ENCODE measurements around the gene MAN1C1.
A peak's percentile ranks its signal among the peaks of the same experiment; 100 is the strongest.
"Not testable (repeated sequence)": the region's sequence is repeated elsewhere in the genome, so short reads cannot be mapped to it uniquely, and the experiment has no call there.

Gene MAN1C1

DNA sequence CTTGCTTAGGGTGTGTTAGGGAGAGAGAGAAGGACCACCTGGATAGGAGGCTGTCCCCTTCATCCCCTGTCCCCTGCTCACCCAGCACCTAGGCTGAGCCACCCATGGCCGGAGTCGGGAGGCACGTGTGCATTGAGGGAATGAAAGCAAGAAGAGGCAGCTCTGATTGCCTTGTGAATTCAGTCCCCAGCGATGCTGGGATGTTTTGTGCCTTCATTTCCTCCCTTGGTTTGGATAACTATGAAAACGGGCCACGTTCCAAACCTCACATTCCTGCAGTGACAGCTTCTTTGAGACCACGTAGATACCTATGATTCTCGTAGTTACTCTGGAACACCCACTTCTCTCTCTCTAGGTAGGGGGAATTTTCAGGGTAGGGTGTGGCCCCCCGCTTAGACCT, 67.1 kb downstream of the MAN1C1 start:
- no peak for DNase-seq

DNA sequence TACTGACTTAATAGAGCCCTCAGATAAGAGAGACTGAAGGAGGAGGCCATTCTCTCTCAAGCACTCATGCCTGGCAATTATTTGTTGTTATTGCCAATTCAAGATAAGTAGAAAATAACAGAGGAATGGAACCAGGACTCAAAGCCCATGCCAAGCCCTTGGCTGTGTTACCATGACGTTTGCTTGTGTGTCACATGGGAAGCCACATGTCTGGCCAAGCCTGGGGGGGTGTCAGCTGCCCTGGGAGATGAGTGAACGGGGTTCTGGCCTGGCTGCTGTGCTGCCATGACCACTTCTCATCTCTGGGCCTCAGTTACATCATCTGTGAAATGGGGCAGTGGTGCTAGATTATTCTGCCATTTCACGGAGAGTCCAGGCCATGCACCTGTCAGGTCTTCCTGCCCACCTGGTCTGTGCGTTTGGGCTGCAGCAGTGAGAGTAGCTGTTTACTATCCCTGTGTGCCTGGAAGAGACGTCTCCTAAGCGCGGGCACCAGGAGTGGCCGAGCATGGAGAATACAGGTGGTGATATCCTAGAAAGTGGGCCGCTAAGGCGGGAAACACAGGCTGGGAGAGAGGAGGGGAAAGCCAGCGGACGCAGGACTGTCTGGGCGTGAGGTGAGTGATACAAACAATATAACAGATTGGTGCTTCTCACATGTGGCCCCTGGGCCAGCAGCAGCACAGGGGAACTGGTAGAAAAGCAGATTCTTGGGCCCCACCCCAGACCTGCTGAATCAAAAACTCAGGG, 67.8 kb downstream of the MAN1C1 start:
- DNase-seq = no peak

DNA sequence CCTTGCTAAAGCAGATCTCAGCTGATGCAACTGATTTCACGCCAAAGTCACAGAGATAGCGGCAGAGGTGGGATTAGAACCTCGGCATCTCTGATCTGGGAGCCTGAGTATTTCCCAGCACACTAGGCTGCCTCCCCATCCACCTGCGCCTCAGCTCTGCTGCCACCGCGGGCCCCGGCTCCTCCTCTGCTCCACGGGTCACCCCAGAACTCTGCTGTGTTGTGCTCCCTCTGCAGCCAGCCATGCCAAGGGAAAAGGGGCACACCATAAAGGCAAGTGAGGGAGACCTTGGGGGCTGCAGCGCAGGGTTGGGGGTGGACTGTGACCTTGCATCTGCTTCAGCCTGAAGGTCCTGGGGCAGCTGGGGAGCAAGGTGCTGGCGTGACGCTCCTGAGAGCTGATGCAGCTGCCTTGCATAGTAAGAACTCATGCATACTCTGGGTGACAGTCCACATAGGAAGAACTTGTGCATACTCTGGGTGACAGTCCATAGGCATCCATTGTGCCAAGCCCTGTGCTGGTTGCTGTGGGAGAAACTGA, 68.7 kb downstream of the MAN1C1 start:
- no peak for DNase-seq

DNA sequence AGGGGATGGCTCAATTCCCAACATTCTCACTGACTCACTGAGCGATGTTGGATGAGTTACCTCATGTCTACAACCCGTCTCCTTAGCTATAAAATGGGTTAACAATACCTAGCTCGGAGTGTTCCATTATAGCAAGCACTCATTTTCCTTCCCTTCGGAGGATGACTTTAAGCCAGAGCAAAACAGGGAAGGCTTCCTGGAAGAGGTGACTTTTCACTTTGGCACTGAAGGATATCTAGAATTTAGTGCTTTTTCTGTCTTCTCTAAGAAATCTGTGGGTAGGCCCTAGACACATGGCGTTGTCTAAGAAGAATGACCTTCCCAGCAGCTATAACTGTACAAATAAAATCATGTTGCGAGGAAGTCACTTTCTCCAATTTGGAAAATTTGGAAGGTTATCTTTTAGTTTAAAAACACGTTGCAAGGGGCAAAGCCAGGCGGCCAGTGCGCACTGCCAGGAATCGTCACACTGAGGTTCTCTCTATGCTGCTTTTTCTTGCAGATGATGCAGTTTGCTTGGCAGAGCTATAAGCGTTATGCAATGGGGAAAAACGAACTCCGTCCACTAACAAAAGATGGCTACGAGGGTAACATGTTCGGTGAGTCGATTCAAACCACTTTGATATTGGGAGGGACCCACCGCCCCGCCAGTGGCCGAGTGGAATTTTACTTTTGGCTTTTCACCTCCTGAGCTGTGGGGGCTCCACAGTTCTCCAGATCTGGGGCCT, 69.5 kb downstream of the MAN1C1 start:
- DNase-seq = no peak

DNA sequence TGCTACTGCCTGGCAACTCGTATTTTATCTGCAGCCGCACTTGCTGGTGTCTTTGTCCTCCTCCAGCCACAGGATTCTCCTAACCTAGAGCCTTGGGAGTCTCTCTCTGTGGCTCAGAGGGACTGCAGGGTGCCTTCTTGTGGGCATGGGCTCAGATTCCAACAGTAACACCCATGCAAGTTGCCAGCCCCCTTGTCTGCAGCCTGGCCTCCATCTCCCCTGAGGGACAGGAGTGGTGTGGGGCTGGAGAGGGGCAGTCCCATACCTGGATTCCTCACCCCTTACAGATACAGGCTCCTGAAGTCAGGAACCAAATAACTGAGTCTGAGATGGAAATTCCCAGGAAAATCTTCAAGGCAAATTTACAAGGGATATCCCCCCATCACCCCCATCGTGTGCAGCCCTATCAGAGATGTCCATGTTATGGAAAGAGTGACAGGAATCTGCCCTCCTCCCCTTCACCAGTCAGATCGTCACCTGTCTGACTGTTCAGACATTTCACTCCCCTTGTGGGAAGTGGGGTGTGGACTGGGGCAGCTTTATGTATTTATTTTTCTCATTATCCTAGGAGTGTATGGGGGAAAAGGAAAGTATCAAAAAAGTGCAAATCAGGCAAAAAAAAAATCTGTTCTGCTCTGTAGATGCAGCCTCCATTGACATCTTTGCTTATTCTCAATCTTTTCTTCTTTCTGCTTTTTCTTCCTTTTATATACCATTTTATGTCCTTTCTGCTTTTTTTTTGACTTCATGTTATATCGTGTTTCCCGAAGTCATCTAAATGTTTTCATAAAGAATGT, 70.8 kb downstream of the MAN1C1 start:
- DNase-seq = no peak

DNA sequence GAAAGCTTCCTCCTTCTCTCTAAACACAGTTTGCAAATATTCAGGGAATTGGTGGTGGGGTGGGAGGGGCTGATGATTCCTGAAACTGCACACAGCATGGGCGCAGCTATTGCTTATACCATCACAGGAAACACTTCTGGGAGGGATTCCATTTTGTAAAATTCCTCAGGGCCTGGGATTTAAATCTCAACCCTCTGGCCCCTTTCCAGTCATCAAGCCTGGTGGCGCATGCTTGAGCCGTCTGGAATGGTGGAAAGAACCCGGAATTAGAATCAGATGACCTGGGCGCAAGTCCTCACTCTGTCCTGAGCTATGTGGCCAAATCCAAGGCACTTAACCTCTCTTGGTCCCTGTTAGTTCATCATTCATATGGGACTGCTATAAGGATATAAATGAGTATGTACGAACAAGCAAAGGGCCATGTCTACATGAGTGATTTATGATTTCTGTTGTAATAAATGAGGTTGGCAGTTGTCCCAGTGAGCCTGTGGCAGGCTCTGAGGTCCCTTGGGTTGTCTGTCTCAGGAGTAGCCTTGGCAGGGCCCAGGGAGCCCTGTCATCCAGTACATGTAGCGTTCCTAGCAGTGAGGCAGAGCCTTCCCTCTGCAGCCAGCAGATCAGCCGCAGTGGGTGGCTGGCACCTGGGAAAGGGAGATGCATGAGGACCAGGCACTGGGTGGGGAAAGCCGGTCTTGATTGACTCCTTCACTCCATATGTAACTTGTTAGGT, 72.0 kb downstream of the MAN1C1 start:
- no peak for DNase-seq

DNA sequence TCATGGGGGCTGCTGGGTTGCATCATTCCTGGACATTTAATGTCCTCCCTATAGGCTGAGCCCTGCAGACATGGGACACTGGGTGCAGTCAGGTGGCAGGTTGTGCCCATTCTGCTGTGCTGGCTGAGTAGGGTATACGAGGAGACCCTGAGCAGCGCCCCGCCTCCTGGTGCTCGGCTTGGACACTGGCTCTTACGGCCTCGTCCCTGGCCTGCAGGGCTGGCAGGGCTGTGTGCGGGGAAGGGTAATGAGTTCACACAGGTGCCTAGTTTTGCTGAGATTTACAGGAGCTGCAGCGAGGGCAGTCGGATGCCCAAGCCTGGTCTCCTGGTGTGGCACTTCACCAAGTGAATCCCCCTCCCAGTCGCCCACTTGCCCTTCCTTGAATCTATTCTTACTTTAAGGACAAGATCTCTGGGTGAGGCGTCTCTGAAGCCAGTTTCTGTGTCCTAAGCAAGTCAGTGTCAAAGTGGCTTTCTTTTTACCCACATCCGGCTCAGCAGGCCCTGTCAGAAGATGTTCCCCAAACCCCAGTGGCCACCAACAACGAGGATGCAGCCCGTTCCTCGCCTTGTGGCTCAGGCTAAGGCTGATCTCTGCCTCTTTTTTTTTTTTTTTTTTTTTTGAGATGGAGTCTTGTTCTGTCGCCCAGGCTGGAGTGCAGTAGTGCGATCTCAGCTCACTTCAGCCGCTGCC, 73.2 kb downstream of the MAN1C1 start:
- no peak for DNase-seq

DNA sequence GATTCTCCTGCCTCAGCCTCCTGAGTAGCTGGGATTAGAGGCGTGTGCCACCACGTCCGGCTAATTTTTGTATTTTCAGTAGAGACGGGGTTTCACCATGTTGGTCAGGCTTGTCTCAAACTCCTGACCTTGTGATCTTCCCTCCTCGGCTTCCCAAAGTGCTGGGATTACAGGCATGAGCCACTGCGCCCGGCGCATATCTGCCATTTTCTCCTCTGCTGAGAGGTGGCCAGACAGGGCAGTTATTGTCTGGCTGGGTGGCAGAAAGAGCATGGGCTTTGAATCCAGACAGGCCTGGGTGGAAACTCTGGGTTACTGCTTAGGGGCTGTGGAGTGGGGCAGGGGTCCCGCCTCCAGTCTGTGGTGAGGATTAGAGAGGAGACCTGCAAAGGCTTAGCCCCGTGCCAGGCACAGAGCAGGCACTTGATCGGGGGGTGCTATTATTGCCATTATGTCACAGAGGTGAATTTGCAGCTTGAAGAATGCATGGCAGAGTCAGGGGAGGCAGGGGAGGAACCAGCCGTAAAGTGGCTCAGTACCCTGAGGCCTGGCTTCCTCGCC, 73.9 kb downstream of the MAN1C1 start:
- DNase-seq = no peak

DNA sequence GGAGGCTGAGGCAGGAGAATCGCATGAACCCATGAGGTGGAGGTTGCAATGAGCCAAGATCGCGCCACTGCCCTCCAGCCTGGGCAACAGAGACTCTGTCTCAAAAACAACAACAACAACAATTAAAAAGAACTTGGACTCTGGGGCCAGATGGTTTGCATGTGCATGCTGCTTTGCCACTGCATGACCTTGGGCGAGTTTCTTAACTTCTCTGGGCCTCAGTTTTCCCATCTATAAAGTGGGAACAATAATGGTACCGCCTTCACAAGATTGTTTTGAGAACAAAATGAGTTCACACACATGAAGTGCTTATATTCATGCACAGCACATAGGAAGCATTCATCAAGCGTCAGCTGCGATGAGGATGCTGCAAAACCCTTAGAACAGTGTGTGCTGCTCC, 74.6 kb downstream of the MAN1C1 start:
- no peak for DNase-seq

DNA sequence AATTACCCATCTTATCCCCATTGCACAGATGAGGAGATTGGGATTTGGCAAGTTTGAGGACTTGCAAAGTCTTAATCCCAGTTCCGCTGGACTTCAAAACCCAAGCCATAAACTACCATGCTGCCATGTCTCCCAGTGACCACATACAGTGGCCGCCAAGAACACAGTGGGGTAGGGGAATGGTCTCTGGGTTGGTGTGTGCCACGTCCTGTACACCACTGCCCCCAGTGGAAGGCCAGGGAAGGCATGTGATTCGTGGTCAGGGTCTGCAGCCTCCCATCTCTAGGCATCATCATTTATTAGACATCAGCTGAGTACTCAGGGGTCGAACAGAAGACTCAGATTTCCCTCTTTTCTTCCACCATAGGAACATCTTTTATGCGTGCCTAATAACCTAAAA, 76.0 kb downstream of the MAN1C1 start:
- no peak for DNase-seq

DNA sequence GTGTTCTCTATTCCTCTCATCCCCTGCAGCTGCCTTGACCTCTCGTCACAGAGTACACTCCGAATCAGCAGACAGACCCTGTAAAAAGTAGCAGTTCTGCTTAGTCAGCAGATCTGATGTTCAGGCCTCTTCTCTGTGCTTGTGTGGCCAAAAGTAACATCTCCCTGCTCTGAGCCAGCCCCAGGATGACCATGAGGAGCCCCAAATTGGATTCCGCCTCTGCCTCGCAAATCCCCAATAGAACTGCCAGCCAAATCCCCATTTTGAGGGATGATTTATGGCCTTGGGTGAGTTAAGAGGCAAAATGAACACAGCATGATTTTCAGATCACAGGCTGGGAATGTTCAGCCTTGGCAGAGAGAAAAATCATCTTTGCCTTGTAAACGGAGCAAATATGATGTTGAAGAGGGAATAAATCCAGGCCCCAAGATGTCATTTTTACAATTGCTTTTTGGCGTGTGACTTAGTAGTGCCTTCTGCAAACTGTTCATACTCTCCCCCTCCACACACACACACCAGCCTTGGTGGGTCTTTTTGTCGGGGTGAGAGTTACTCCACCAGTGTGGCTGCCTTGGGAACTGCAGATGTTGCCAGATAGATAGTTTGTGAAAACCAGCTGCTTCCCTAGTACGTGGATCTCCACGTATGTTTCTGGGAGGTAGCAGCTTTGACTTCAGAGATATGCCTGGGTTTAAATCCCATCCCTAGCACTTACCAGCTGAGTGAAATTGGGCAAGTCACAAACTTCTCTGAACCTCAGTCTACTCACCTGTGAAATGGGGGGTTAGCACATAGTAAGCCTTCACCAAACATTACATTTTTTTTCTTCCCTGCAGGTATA, 77.8 kb downstream of the MAN1C1 start:
- peak; percentile 64 for DNase-seq

DNA sequence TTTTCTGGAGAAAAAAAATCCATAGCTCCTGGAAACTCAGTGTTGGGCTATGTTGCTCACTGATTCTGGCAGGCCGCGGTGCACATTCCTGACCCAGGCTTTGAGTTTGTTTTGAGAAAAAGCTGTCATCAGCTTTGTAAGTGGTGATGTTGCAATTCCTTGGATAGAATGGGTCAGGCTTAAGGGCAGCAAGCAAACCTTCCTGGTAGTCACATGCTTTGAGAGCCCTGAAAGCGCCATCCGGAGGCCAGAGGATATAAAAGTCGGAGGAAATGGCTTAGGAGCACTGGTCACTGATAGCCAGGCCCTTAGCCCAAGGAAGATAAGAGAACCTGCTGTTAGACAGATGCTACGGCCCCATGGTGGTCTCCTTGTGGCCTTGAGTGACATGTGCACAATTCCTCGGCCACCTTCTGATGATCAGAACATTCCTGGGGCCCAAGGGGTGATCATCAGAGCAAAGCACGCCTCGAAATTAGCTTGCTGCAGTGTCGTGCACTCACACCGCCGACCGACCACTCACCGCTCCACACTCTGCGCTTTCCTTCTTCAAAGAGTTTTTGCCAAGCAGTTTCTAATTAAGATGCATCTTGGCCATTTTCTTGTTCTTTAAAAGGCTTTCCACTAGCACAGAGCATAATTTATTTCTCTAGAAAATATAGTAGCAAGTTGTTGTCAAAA, 78.6 kb downstream of the MAN1C1 start:
- DNase-seq = no peak

DNA sequence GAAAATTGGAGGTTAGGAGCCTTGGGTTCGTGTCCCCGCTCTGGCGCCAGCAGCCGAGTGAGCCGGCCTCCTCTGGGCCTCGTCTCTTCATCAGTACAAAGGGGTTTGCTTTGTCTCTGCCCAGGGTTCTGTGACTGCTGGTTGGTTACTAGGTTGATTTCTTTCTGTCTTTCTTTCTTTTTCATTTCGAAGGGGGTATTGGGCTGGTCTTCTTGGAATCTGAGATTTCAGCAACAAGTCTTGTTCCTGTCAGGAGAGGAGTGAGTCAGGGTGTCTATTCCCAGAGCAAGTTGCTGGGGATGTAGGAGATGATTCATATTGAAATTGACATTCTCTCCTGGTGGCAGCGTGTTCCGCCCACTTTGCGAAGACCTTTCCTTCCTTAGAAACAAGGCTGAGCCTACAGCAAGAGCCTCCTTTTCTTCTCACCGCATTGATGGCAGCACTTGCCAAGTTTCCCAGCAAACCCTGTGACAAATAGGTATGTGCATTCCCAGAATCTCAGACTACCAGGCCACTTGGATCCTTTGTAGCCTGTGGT, 79.2 kb downstream of the MAN1C1 start:
- DNase-seq = no peak

DNA sequence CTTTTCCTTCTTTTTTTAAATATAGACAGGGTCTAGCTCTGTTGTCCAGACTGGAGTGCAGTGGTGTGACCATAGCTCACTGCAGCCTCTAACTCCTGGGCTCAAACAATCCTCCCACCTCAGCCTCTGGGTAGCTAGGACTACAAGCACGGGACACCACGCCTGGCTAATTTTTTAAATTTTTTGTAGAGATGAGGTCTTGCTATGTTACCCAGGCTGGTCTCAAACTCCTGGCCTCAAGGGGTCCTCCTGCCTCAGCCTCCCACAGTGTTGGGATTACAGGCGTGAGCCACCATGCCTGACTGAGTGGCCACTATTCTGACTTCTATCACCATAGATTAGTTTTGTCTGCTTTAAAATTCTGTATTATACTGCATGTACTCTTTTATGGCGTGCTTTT, 80.1 kb downstream of the MAN1C1 start:
- not testable (repeated sequence) for DNase-seq

DNA sequence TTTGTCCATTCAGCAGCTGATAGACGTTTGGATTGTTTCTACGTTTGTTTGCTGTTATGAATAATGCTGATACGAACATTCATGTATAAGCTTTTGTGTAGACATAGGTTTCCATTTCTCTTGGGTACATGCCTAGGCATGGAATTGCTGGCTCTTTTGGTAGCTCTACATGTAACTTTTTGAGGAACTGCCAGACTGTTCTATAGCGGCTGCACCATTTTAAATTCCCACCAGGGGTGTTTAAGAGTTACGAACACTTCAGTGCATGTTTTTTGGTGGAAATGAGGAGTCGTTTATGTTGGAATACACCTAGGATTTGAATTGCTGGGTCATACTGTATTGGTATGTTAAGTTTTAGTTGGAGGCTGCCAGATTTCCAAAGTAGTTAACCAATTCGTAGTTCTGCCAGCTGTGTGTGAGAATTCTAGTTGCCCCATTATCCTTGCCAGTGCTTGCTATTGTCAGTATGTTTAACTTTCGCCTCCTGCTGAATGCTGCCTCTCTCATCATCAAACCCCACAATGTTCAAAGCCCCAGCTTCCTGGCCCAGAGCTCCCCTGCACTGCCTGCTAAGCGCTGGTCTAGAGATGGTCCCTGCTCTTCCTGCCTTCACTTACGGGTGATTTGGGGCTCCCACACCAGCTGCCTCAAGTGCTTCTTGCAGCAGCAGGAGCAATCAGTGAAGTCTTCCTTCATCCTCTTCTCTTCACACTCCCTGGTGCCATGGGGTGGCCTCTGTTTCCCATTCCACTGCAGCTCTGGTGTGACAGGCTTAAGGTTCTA, 81.0 kb downstream of the MAN1C1 start:
- no peak for DNase-seq

DNA sequence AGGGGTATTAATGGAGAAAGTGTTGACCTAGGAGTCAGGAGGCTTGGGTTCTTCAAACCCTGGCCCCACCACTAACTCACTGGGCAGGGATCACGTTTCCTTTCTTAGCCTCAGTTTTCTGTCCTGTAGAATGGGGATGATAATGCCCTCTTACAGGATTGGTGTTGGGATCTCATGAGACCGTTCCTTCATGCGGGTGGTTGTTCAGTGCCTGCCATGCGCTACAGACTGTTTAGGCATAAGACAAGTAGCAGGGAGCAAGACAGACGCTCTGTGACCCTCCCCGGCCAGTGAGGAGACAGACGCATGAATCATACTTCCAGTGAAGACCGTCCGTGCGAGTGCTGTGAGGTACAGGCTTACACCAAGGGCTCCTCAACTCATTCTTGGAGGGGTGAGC, 81.7 kb downstream of the MAN1C1 start:
- DNase-seq = no peak

DNA sequence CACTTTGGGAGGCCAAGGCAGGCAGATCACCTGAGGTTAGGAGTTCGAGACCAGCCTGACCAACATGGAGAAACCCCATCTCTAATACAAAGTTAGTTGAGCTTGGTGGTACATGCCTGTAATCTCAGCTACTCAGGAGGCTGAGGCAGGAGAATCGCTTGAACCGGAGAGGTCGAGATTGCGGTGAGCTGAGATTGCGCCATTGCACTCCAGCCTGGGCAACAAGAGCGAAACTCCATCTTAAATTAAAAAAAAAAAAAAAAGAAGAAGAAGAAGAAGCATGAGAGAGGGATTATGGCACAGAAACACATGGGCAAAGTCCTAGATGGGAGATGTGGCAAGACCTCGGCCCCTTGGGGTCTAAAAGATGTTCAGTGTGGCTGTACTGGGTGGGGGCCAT, 82.5 kb downstream of the MAN1C1 start:
- not testable (repeated sequence) for DNase-seq

DNA sequence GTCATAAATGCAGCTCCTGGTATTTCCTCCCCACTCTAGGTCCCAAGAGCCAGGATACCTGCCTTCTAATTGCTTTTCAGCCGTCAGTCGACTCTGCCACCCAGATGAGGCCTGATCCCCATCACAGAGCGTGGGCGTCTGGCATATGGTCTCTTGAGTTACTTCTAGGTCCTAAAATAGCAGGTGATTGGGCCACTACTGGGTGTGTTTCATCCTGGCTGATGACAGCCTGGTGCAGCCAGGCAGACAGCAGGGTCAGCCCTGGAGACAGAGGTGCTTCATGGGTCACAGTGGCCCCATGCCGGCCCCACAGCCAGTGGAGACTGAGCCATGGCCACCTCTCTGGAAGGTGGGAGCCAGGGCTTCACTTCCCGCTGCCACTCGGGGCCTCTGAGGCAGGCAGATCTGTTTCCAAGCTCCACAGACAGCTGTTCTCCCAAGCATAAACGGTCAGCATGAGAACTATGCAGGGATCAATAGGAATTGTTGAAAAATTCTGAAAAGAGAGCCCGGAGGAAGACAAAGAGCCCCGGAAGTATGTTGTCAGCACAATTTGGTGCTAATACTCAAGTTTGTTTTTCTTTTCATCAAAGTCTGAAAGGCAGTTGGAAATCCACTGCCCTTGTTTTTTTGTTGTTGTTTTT, 83.0 kb downstream of the MAN1C1 start:
- no peak for DNase-seq

DNA sequence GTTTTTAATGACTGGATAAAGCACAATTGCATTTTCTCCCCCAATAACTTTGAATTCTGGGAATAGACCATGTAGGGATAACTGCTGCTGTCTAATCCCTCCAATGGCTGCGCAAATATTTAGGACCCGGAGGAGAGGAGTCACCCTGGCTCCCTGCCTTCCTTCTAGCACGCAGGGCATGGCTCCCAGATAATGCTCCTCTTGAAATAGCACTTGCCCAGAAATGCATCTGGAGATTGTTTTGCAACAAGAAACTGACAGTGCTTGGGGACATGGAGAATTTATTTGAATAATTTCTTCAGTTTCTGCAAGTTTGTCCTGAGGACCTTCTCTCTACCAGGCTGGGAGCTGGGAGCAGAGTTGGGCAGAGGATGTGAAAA, 83.5 kb downstream of the MAN1C1 start:
- DNase-seq = no peak
